DMS79 (cell line): ENCODE data around the gene CHST15.

Source experiments
- DNase-seq: peaks from one replicate; lab custom pipeline; 2025; lab: John Stamatoyannopoulos, UW

The CHST15 gene

DNA sequence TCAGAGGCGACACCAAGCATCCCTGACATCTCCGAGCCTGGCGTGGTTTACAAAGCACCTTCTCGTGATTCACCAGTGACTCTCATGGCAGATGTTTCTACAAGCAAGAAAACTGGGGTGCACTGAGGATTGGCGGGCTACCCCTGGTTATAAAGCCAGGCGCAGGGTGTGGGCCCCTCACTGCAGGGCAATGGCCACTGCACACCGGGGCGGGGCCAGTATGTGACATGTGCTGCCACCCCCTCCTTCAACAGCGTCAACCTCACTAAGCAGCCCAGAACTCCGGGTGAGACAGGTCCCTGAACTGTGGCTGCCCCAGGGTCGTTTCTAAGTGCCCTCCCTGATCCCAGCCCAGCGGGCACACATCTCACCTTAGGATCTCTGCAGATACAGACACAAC is 63.8 kb downstream of the CHST15 start:
- no peak for DNase-seq

DNA sequence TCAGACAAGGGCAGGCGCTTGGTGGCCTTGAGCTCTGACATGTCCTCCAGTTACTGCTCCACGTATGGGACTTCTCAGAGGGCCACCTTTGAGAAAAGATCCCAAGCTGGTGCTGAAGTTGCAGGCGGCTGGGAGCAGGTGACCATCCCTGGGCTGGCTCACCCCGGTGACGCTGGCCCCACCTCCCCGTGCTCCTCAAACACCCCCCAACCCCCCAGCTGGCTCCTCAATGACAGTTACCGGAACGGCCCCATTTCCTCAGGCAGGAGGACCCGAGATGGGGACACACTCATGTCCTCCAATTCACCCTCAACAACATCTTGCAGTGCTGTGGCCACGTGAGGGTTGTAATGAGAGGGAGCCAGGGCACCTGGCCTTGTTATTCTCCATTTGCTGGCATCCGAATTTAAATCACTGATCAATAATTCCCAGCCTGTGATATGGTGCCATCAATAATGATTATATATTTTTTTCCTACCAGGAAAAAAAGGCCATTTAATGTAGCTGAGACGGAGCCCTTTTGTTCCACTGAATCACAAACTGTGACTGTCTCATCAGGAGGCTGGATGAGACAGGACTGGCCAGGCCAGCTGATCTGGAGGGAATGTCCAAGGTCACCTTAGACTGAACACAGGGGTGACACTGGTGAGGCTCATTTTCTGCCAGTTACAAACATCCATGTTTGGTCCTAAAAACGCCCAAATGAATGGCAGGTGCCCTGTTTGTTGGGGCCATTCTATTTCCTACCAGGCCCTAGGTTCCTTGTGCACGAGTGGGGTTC is 64.5 kb downstream of the CHST15 start:
- no peak for DNase-seq

DNA sequence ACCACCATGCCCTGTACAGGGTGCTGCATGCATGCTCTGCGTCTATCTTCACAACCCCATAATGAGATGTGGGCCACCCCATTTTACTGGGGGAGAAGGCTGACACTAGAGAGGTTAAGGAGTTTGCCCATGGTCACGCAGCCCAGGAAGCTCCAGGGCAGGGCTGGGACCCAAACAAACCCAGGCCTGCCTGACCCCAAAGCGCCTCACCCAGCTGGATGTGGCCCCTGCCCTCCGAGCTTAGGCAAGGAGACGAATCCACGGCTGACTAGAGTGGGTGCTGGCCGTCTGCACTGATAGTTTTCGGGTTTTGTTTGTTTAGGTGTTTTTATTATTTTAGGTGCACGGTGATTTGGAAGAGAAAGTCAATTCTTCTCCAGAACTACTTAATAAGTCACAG is 65.7 kb downstream of the CHST15 start:
- DNase-seq, result no peak

- no peak for DNase-seq
Measured at GRCh38 chr10:124027031-124027611, 66.3 kb downstream of the CHST15 start.

- DNase-seq, result no peak
Measured at GRCh38 chr10:124026589-124026939, 66.8 kb downstream of the CHST15 start.

GRCh38 chr10:124025660-124026588 is 67.5 kb downstream of the CHST15 start:
- no peak for DNase-seq

GRCh38 chr10:124025152-124025551 is 68.2 kb downstream of the CHST15 start:
- no peak for DNase-seq

GRCh38 chr10:124022066-124022465 is 71.3 kb downstream of the CHST15 start:
- DNase-seq, result no peak

DNA sequence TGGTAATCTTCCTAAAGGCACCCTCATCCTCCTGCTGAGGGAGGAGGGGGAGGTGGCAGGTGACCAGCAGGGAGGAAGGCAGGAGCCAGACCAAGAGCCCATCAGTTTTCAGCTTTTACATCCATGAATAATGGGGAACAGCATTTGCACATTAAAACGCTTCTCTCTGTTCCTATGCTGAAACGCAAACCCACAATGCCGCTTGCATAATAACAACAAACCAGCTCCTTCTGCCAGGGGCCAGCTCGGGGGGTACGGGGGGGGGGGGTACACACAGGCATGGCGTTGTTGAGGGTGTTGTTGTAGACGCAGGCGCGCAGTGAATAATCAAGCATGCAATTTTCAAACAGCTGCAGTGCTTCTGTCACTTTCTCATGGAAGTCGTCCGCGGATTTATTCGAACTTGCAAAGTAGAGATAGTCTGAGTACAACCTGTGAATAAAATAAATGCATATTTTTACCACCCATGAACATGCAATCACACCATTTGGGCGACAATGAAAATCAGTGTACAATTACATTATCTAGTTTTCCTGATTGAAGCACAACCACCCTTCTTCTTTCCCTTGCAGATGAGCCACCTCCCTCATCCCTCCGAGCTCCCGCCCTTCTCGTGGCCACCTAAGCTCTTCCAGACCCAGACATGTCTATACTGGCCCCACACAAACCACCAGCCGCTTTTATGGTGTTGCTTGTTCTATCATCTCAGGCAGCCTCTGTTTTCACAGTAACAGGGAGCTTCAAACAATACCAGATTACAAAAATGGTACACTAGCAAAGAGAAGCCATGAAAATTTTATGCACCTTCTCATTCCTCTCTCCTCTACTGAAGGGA is 72.2 kb downstream of the CHST15 start:
- DNase-seq, result no peak

- DNase-seq, result no peak
Measured at GRCh38 chr10:124019886-124020797, 73.3 kb downstream of the CHST15 start.

DNA sequence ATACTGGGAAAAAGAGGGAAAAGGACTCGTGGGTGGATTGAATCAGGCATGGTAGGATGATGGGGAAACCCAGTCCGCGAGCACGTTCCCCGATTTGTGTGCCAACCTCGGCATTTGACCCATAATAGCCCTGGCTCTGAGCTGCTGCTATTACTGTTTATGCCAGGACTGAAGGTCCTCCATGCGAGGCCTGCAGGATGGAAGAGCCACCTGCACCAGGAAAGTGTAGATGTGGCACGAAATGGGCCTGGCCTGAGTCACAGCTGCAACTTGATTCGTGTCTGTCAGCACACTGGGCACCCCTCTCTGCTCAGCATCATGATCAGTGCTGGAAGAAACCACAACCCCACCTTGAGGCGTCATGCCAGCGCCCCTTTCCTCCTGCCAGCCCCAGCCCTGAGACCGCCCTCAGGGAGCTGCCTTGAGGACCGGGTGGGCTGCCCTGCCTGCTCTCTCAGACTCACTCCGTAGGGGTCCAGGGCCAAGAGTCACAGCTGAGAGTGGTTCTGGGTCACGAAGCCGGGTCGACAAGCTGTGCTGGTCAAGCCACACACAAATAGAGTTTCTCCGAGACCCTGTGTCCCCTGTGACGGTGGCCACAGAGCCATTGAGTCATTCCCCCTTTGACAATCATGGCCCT is 74.4 kb downstream of the CHST15 start:
- DNase-seq, result no peak

- DNase-seq, result no peak
Measured at GRCh38 chr10:124017729-124018128, 75.7 kb downstream of the CHST15 start.

- DNase-seq, result no peak
Measured at GRCh38 chr10:124016804-124017375, 76.5 kb downstream of the CHST15 start.

- DNase-seq, result no peak
Measured at GRCh38 chr10:124015991-124016390, 77.4 kb downstream of the CHST15 start.

GRCh38 chr10:124014416-124015154 is 78.8 kb downstream of the CHST15 start:
- no peak for DNase-seq

GRCh38 chr10:124013916-124014315 is 79.5 kb downstream of the CHST15 start:
- DNase-seq, result no peak

GRCh38 chr10:124012991-124013390 is 80.4 kb downstream of the CHST15 start:
- no peak for DNase-seq

DNA sequence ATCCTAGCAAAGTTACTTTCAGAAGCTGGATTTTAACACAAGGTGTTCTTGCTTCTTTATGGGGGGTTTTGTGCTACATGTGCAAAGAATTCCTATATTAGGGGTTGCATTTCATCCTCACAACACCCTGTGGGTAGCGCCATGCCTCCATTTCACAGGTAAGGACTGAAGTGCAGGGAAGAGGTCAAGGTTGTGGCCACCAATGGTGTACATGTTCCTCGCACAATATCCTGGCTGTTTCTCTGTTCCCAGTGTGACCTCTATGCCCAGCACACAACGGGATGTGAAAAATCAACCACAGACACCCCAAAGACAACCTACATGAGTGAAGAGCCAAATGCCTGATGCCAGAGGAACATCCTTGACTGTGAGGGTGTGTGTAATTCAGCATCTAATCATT is 80.8 kb downstream of the CHST15 start:
- no peak for DNase-seq

DNA sequence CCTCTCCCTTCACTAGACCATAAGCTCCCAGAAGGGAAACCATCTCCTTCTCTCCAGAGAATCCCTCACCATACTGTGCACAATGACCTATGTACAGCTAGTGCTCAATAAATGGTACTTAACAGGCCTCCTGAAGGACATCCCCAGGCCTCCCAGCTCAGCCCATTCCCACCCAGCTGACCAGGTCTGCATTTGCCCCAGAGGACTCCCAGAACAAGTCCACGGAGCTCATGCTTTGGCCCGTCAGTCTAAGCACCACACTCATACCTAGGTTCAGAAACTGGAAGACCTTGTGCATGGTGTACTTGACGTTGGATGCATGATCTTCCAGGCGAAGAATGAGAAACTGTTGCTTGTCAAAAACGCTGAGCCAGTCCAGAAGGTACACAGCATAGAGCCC is 81.3 kb downstream of the CHST15 start:
- DNase-seq, result no peak
